Effector CD8-positive, alpha-beta T cell (primary cell): ENCODE results near the gene ADAM8.
"Not testable (repeated sequence)": the region's sequence is repeated elsewhere in the genome, so short reads cannot be mapped to it uniquely, and the experiment has no call there.

ENCODE experiments used
- DNase-seq: peaks from one replicate; lab custom pipeline; 2025; lab: John Stamatoyannopoulos, UW
- total RNA-seq, 4 experiments: gene quantifications; one replicate each; lab custom pipeline; 2026; lab: John Stamatoyannopoulos, UW

ADAM8 gene
- 184 to 305 (median 204) reads per million in 4 experiments for total RNA-seq

DNA sequence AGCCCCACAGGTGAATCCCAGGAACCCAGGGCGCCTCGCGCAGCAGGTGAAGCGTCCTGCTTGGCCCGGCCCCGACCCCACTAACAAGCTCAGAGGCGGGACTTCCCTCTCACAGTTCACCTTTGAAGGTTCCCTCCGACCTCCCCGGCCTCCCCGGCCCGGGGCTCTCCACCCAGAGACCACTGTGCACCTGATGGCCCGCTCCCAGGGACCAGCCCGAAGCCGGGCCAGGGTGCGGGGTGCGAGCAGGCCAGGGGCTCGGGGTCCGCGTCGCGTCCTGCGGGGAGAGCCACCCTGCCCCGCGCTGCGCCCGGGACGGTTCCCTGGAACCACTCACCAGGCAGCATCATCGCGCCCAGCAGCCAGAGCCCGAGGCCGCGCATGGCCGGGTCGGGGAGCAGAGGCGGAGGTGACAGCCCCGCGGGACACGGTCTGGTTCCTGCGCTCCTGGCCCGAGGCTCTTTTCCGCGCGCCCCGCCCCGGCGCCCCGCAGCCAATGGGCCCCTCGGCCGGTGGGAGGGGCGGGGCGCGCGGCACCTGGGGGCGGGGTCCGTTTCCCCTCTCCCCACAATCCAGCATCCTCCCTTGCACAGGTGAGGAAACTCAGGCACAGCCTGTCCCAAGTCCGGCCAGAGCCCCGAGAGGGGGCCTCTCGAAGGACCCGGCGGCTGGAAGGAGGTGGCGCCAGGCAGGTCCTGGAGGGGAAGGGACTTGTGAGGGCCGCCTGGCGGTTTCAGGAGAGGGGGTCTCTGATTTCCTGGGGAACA lies at the start of gene ADAM8:
TSS of gene ADAM8 (minus strand) at position 434 of the 767 bp plus-strand sequence. CDS start at position 383, 51 bp downstream.
- peak; percentile 47 for DNase-seq

DNA sequence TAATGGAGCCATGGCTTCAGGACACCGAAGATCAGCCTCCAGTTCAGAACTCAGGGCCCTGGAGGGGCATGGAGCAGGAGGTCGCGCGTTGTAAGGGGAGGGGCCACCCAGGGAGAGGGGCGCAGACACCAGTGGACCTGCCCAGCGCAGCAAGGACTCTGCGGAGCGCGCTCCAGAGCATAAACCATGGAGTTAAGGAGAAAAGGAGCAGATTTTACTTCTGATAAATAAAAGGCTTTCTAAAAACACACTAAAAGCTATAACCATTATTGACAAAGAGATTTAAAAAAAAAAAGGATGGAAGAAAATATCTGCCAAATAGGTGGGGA lies 49.5 kb upstream of the ADAM8 start:
- DNase-seq: no peak

GRCh38 chr10:133325440-133326222 lies 49.0 kb upstream of the ADAM8 start:
- DNase-seq: no peak

GRCh38 chr10:133324857-133325260 lies 48.2 kb upstream of the ADAM8 start:
- DNase-seq: no peak

DNA sequence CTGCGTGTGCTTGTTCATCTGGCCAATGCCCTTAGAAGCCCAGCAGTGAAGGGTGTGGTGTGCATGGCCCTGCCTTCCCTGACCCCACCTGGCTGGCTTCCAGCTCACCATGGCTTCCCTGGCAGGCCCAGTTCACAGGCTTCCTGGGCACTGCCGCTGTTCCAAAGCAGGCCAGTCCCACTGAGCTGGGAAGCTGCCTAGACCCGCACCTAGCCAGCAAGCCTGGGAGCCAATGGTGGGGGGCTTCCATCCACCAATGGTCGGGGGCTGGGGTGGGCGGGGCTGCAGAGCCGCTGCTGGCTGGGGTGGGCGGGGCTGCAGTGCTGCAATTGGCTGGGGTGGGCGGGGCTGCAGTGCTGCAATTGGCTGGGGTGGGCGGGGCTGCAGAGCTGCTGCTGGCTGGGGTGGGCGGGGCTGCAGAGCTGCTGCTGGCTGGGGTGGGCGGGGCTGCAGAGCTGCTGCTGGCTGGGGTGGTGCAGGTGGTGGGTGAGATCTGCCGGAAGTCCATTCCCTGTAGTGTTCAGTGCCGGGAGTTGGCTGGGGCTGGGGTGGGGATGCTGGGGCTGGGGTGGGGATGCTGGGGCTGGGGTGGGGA lies 47.6 kb upstream of the ADAM8 start:
- DNase-seq: peak; percentile 38

GRCh38 chr10:133322064-133322709 lies 45.5 kb upstream of the ADAM8 start:
- not testable (repeated sequence) for DNase-seq

GRCh38 chr10:133320852-133321422 lies 44.3 kb upstream of the ADAM8 start:
- DNase-seq: not testable (repeated sequence)

DNA sequence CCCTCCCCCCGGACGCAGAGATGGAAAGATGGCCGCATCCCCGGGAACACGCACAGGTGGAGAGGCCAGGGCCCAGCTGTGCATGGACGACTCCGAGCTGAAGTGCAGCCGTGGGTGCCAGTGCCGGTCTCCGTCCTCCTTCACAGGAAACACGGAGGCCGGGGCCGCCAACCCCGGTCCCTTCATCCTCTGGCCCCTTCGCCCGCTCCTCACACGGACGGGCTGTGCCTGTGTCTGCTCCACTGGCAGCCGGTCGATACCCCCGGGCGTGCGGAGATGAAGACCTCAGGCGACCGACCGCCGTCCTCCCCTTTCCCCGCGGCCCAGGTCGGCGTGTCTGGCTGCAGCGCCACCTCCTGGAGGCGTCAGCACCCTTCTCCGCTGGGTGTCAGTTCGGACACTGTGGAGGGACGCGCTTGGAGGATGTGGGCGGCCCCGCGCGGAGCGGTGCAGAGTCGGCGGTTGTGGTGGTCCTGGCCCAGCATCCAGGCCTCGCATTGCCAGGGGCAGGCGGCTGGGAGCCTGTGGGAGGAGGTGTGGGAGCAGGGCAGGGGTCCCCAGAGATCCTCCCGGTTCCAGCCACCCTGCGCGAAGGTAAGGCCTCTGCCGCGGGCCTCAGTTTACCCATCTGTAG lies 41.9 kb upstream of the ADAM8 start:
- DNase-seq: peak; percentile 52

DNA sequence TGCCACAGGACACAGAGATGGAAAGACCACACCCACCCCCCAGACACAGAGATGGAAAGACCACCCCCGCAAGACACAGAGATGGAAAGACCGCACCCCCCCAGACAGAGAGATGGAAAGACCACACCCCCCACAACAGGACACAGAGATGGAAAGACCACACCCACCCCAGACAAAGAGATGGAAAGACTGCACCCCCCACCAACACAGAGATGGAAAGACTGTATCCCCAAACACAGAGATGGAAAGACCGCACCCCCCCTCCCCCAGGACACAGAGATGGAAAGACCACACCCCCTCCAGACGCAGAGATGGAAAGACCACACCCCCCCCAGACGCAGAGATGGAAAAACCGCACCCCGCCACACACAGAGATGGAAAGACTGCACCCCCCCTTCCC lies 40.1 kb upstream of the ADAM8 start:
- no peak for DNase-seq

- no peak for DNase-seq
Measured at GRCh38 chr10:133316266-133316665, 39.6 kb upstream of the ADAM8 start.

- no peak for DNase-seq
Measured at GRCh38 chr10:133315847-133316246, 39.2 kb upstream of the ADAM8 start.

DNA sequence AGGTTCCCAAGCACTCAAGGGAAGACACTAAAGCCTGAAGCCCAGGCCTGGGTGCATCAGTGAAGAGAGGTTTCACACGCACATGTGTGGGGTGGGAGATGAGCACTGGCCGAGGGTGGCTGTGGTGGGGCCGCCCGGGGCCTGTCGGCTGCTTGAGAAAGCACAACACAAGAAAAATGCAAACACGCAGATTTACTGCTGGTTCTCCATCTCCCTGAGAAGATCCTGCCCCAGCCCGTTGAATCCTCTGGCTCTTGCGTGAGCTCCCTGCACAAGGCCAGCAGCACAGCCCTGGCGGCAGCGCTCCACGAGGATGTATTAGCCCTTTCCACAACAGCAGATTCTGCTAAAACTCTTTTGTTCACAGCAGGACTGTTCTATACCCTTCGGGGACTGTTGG lies 38.2 kb upstream of the ADAM8 start:
- no peak for DNase-seq

DNA sequence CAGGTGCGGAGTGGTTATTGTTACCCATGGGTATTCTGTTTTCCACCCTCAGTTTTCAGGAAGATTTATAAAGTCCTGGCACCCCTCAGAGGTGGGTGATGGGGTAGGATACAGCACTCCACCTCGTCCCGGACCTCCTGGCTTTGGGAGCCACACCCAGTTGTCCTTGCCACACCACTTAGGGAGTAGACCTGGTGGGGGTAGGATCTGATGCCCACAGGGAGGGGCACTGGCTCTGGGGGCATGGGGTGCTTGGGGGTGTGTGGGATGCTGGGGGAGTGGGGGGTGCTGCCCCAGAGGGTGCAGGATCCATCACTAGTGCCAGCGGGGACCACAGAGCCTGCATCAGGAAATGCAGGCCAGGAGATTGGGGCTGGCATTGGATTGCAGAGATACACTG lies 36.5 kb upstream of the ADAM8 start:
- no peak for DNase-seq

DNA sequence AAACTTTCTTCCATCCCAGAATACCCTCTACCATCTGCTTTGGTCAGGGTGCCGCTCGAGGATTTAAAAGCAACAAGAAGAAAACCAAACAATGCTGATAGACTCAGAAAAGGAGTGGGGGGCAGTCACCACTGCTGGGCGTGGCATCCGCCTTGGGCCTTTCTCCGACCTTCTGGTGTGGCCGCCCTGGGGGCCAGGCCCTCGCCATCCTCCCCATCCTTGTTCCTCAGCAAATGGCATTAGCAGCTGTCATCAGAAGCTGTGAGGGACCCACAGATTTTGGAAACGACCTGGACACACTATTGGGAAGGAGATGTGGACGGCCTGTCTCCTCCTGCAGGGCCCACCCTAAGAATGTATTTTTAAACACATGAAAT lies 36.1 kb upstream of the ADAM8 start:
- no peak for DNase-seq

DNA sequence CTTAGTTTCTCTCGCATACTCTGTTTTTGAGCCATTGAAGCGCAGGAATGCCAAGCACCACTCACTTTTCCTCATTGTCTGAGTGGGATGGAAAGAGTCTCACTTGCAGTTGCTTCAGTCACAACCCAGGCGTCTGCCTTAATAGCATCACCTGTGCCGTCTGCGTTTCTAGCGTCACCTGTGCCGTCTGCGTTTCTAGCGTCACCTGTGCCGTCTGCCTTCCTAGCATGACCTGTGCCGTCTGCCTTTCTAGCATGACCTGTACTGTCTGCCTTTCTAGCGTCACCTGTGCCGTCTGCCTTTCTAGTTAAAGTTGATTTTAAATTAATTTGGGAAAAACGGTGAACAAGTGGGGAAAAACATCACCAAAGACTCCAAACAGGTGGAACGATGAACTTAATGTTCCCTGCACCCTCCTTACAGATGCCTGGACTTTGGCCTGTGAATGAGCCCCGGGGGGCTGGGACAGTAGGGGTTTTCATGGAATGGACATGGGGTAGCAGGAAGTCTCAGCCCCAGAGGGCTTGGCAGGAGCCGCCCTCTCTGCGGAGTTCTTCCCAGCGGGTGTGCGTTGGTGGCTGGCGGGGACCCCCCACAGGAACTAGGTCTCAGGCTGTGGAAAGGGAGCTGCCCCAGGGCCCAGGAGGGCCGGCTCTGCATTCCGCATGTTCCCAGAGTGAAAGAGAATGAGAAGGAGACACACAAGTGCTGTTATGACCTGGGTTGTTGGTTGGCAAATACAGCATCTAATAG lies 35.5 kb upstream of the ADAM8 start:
- no peak for DNase-seq

DNA sequence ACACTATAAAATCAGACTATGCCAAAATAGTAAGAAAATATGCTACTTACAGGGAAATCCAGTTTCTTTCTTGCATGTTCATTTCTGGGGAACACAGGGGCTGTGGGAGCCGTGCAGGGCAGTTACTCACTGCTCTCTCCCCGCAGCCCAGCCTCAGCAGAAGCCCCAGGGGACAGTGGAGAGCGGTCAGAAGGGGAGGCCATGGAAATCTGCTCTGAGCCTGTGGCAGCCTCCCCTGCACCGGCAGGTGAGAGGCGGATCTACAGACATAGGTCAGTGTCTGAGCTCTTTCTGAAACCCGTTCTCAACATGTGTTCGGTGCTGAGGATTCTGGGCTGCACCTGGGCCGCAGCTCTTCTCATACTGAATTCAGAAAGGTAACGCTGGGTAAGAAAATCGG lies 34.9 kb upstream of the ADAM8 start:
- DNase-seq: no peak

- no peak for DNase-seq
Measured at GRCh38 chr10:133310789-133311188, 34.1 kb upstream of the ADAM8 start.

DNA sequence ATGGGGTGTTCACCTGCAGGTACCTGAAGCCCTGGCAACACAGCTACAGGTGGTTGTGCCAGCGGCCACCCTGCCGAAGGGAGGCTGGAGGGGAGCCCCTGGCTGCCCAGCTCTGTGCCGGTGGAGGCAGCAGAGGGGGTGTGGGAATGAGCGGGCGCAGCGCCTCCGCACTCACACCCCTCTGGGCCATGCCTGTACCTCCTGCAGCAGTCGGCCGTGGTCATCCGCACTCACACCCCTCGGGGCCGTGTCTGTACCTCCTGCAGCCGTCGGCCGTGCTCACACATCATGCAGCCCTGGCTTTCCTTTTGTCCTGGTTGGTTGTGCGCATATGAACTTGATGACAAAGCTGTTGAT lies 33.7 kb upstream of the ADAM8 start:
- DNase-seq: no peak

DNA sequence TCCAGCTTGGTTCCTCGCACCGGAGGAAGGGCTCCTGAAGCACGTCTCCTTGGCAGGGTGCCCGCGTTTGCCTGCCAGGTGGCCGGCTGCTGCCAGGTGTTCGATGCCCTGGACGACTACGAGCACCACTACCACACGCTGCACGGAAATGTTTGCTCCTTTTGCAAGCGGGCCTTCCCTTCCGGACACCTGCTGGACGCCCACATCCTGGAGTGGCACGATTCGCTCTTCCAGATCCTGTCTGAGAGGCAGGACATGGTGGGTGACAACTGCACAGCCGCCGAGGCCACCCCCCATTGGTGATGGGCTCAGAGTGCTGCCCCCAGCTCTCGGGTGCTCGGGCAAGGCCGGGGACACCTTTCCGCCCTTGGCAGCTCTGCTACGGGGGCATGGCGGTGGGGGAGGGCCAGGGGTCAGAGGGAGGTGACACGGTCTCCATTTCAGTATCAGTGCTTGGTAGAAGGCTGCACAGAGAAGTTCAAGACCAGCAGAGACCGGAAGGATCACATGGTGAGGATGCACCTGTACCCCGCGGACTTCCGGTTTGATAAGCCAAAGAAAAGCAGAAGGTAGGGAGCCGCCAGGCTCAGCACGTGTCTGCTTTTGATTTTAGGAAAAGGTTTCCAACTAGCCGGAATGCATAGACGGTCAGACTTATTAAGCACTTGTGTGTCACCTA lies 33.2 kb upstream of the ADAM8 start:
- no peak for DNase-seq

DNA sequence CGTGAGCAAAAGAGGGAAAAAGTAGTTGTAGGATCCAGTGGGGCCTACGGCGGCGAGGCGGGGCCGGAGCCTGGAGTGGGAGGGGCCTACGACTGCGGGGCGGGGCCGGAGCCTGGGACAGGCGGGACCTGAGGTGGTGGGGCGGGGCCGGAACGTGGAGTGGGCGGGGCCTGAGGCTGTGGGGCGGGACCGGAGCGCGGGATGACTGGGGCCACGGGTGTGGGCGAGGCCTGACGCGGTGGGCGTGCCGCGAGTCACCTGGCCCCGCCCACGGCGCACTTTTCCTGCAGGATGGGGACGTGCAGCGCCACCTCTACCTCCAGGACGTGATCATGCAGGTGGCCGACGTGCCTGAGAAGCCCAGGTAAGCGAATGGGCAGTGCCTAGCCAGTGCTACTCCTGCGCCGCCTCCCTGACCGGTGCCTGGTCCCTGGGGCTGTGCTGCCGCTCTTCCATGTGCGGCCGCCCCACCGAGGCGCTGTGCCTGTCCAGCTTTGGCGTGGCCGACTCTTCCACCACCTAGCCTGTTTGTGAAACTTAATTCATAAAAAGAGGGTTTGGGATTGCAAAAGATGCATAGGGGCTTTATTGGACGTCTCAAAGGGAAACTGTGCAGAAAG lies 32.5 kb upstream of the ADAM8 start:
- DNase-seq: peak; percentile 91
